H9 (cell line): Measurements from ENCODE around the gene PRKAR2A. TPM values are rescaled to one million over a fixed set of nuclear protein-coding genes. Genes with fewer than 3 reads are reported as not detected.

ENCODE experiments used
- DNase-seq: peaks from one replicate; pipeline ENCODE4 v3.0.0-alpha.2; 2017
- H2AFZ ChIP-seq: one replicate; pipeline ENCODE4 v1.6.1; 2013; ENCODE audit warnings: mild to moderate bottlenecking, low read length, control low read depth, moderate library complexity
- H2AK5ac ChIP-seq: 2 replicates; pipeline ENCODE4 v1.6.1; 2013; ENCODE audit warnings: low read length, control low read depth, mixed read lengths; ENCODE audit not compliant: insufficient read length
- H2BK120ac ChIP-seq: one replicate; pipeline ENCODE4 v1.6.1; 2013; ENCODE audit warnings: low read depth, mild to moderate bottlenecking, low read length, control low read depth, inconsistent platforms; ENCODE audit not compliant: poor library complexity, severe bottlenecking
- H2BK12ac ChIP-seq: 2 replicates; pipeline ENCODE4 v1.6.1; 2013; ENCODE audit warnings: low read length, control low read depth, mixed read lengths, low read depth; ENCODE audit not compliant: insufficient read length
- H2BK15ac ChIP-seq: 2 replicates; pipeline ENCODE4 v1.6.1; 2013; ENCODE audit warnings: low read depth, low read length, control low read depth
- H2BK20ac ChIP-seq: one replicate; pipeline ENCODE4 v1.6.1; 2013; ENCODE audit warnings: low read depth, mild to moderate bottlenecking, low read length, control low read depth, inconsistent platforms; ENCODE audit not compliant: poor library complexity, severe bottlenecking
- H2BK5ac ChIP-seq: 2 replicates; pipeline ENCODE4 v1.6.1; 2013; ENCODE audit warnings: low read length, control low read depth, mixed read lengths; ENCODE audit not compliant: insufficient read length
- H3K14ac ChIP-seq: 2 replicates; pipeline ENCODE4 v1.6.1; 2013; ENCODE audit warnings: low read length, control low read depth; ENCODE audit not compliant: insufficient read depth
- H3K18ac ChIP-seq: 2 replicates; pipeline ENCODE4 v1.6.1; 2013; ENCODE audit warnings: low read depth, mild to moderate bottlenecking, mixed read lengths, low read length, control low read depth; ENCODE audit not compliant: insufficient read length
- H3K23ac ChIP-seq: 2 replicates; pipeline ENCODE4 v1.6.1; 2013; ENCODE audit warnings: low read length, control low read depth, mixed read lengths, low read depth; ENCODE audit not compliant: insufficient read length
- H3K23me2 ChIP-seq: 2 replicates; pipeline ENCODE4 v1.6.1; 2013; ENCODE audit warnings: low read depth, mild to moderate bottlenecking, mixed read lengths, low read length, control low read depth; ENCODE audit not compliant: insufficient read length, poor library complexity, severe bottlenecking
- H3K27ac ChIP-seq: 2 replicates; pipeline ENCODE4 v1.5.1; 2013; ENCODE audit warnings: low read length, control low read depth, mixed read lengths, low read depth; ENCODE audit not compliant: insufficient read length
- H3K27me3 ChIP-seq: 2 replicates; pipeline ENCODE4 v1.6.1; 2013; ENCODE audit warnings: low read length, control low read depth, inconsistent platforms; ENCODE audit not compliant: insufficient read depth
- H3K4ac ChIP-seq: 2 replicates; pipeline ENCODE4 v1.6.1; 2013; ENCODE audit warnings: low read depth, mild to moderate bottlenecking, control low read depth, inconsistent platforms, low read length, moderate library complexity
- H3K4me1 ChIP-seq: 2 replicates; pipeline ENCODE4 v1.6.1; 2013; ENCODE audit warnings: low read length, control low read depth, inconsistent platforms; ENCODE audit not compliant: insufficient read depth
- H3K4me2 ChIP-seq: 2 replicates; pipeline ENCODE4 v1.6.1; 2013; ENCODE audit warnings: low read length, control low read depth, mixed read lengths; ENCODE audit not compliant: insufficient read length, insufficient read depth
- H3K56ac ChIP-seq: 2 replicates; pipeline ENCODE4 v1.6.1; 2013; ENCODE audit warnings: low read depth, mild to moderate bottlenecking, mixed read lengths, low read length, control low read depth; ENCODE audit not compliant: insufficient read length
- H3K79me1 ChIP-seq: 2 replicates; pipeline ENCODE4 v1.6.1; 2013; ENCODE audit warnings: low read depth, mild to moderate bottlenecking, moderate library complexity, low read length, control low read depth, inconsistent platforms; ENCODE audit not compliant: insufficient read depth, poor library complexity, severe bottlenecking
- H3K79me2 ChIP-seq: 2 replicates; pipeline ENCODE4 v1.6.1; 2013; ENCODE audit warnings: low read length, control low read depth, inconsistent platforms; ENCODE audit not compliant: insufficient read depth
- H3K9ac ChIP-seq: 2 replicates; pipeline ENCODE4 v1.6.1; 2013; ENCODE audit warnings: low read length, control low read depth, mixed read lengths; ENCODE audit not compliant: insufficient read length; ENCODE audit errors: extremely low read depth
- H3K9me3 ChIP-seq: one replicate; pipeline ENCODE4 v1.6.1; 2013; ENCODE audit warnings: low read depth, low read length, inconsistent platforms; ENCODE audit not compliant: control insufficient read depth
- H3T11ph ChIP-seq: one replicate; pipeline ENCODE4 v1.6.1; 2013; ENCODE audit warnings: mild to moderate bottlenecking, low read length, control low read depth, inconsistent platforms
- H4K20me1 ChIP-seq: one replicate; pipeline ENCODE4 v1.6.1; 2013; ENCODE audit not compliant: control insufficient read depth, insufficient read length, insufficient read depth
- H4K5ac ChIP-seq: 2 replicates; pipeline ENCODE4 v1.6.1; 2013; ENCODE audit warnings: low read depth, mild to moderate bottlenecking, mixed read lengths, low read length, control low read depth; ENCODE audit not compliant: insufficient read length
- H4K8ac ChIP-seq: replicated peaks from 2 replicates; pipeline ENCODE4 v1.6.1; 2013; ENCODE audit warnings: low read length, control low read depth, mixed read lengths, low read depth; ENCODE audit not compliant: insufficient read length
- H4K91ac ChIP-seq: 2 replicates; pipeline ENCODE4 v1.6.1; 2013; ENCODE audit warnings: low read depth, mild to moderate bottlenecking, moderate library complexity, mixed read lengths, low read length, control low read depth; ENCODE audit not compliant: insufficient read length
- H3K27ac Mint-ChIP-seq, 3 experiments: 2 replicates in 2 of 3; 3 replicates in 1 of 3; pipeline ENCODE4 v1.8.0; 2020 to 2021; ENCODE audit warnings: mixed read lengths in 3 of 3, mild to moderate bottlenecking in 1 of 3, moderate library complexity in 1 of 3
- H3K27me3 Mint-ChIP-seq: 2 replicates; pipeline ENCODE4 v1.8.0; 2021; ENCODE audit warnings: low read depth, mild to moderate bottlenecking, moderate library complexity, mixed read lengths
- H3K36me3 Mint-ChIP-seq, 3 experiments: 2 replicates in 2 of 3; 3 replicates in 1 of 3; pipeline ENCODE4 v1.8.0; 2020 to 2021; ENCODE audit warnings: low read depth in 3 of 3, mixed read lengths in 3 of 3; ENCODE audit not compliant: insufficient read depth in 1 of 3
- H3K4me1 Mint-ChIP-seq, 2 experiments: 2 replicates each; pipeline ENCODE4 v1.8.0; 2020; ENCODE audit warnings: mixed read lengths in 2 of 2
- H3K4me3 Mint-ChIP-seq, 2 experiments: 2 replicates in 1 of 2; 3 replicates in 1 of 2; pipeline ENCODE4 v1.8.0; 2020 to 2021; ENCODE audit warnings: mild to moderate bottlenecking in 2 of 2, mixed read lengths in 2 of 2, moderate library complexity in 1 of 2
- H3K9me3 Mint-ChIP-seq, 2 experiments: 2 replicates in 1 of 2; 3 replicates in 1 of 2; pipeline ENCODE4 v1.8.0; 2020; ENCODE audit warnings: mild to moderate bottlenecking in 2 of 2, mixed read lengths in 2 of 2, moderate library complexity in 1 of 2
- CTCF ChIP-seq: fragments of 200-600 bp; sonication (generic); conservative IDR thresholded peaks from 3 replicates; pipeline ENCODE4 v1.8.0; 2021; ENCODE audit warnings: antibody characterized with exemption, mild to moderate bottlenecking
- WGBS: extraction: QIAGEN DNeasy Blood & Tissue Kit; methylation state at CpG from one replicate; pipeline ENCODE4 v1.1.7; 2013; ENCODE audit warnings: missing lambda C conversion rate, low lambda C conversion rate, mixed read lengths; ENCODE audit not compliant: insufficient read length; ENCODE audit errors: extremely low coverage; 5-methylcytosine and 5-hydroxymethylcytosine counted together
- total RNA-seq: library from RNA; stranded (reverse); gene quantifications from 2 replicates; pipeline ENCODE4 v1.2.1, GENCODE V29; 2021

The PRKAR2A gene
- total RNA-seq, 1 experiment from 2014 or later: 39.1 TPM

DNA sequence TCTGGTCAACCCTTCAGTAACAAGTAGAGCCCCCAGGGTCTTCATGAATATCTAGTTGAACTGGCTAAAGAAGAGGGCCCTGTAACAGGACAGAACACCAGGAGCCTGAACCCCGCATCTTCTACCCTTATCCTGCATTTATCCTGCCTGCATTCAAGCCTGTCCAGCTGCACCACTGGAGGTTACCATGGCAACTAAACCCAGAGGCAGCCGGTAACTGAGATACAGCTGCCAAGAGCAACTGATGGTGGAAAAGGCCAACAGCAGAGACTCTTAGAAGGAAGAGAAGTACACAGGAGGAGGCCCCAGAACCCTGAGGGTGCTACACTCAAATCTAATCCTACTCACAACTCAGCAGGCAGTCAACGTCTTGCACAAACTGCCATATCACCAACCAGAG lies 3.7 kb upstream of the PRKAR2A start:
- H3K79me1 ChIP-seq: no peaks in the 10 kb centered on the region
- Mint-ChIP-seq H3K4me1 (peaks cover 13 to 14% of the 10 kb centered on the region in 2 experiments), H3K27ac (no peak overlapping the region), H3K4me3 (no peak overlapping the region), H3K27me3 (peaks cover 5% of the 10 kb centered on the region), H3K9me3 (no peaks in the 10 kb centered on the region), H3K36me3 (no peaks in the 10 kb centered on the region)
- no peak overlapping the region for H2BK15ac ChIP-seq
- H3K23me2 ChIP-seq: peaks cover 10% of the 10 kb centered on the region
- H2AFZ ChIP-seq: no peak overlapping the region
- H2BK5ac ChIP-seq: no peak overlapping the region
- H4K8ac ChIP-seq: no peak overlapping the region
- H4K5ac ChIP-seq: no peak overlapping the region
- no peak overlapping the region for H2BK12ac ChIP-seq
- H3K4me1 ChIP-seq: no peaks in the 10 kb centered on the region
- no peak overlapping the region for H2AK5ac ChIP-seq
- TF ChIP-seq CTCF: no peak
- H3K9me3 ChIP-seq: no peaks in the 10 kb centered on the region
- H3K79me2 ChIP-seq: no peaks in the 10 kb centered on the region
- H3K27me3 ChIP-seq: no peaks in the 10 kb centered on the region
- H3K18ac ChIP-seq: no peak overlapping the region
- H3T11ph ChIP-seq: no peak overlapping the region
- H3K27ac ChIP-seq: no peak overlapping the region
- no peak overlapping the region for H3K4ac ChIP-seq
- DNase-seq: no peak
- no peak overlapping the region for H3K23ac ChIP-seq
- H3K4me2 ChIP-seq: no peak overlapping the region
- H3K14ac ChIP-seq: no peak overlapping the region
- H3K9ac ChIP-seq: no peak overlapping the region
- H2BK120ac ChIP-seq: no peak overlapping the region
- H4K91ac ChIP-seq: no peak overlapping the region
- H4K20me1 ChIP-seq: no peaks in the 10 kb centered on the region
- WGBS: no CpG with 5 or more reads among the region's 3 CpGs
- no peak overlapping the region for H2BK20ac ChIP-seq
- H3K56ac ChIP-seq: no peak overlapping the region
